Coronary artery (tissue), 2 donors: ENCODE measurements around the gene RPS3.

Experiments
- DNase-seq: peaks from one replicate; pipeline ENCODE4 v3.0.0-alpha.2; 2017; ENCODE audit warnings: low spot score
- H3K27ac ChIP-seq, 2 donors: fragments of 200-600 bp; sonication (generic); one replicate each; pipeline ENCODE4 v1.5.1; 2016 to 2019
- H3K4me3 ChIP-seq: fragments of 200-600 bp; sonication (generic); 2 replicates; pipeline ENCODE4 v1.5.1; 2016; ENCODE audit warnings: mild to moderate bottlenecking, moderate library complexity
- TF ChIP-seq, protein P1 (sequence below): fragments of 200-600 bp; sonication (generic); IDR thresholded peaks from one replicate; pipeline ENCODE4 v1.5.1; 2019; ENCODE audit warnings: antibody characterized with exemption

RPS3 gene

DNA sequence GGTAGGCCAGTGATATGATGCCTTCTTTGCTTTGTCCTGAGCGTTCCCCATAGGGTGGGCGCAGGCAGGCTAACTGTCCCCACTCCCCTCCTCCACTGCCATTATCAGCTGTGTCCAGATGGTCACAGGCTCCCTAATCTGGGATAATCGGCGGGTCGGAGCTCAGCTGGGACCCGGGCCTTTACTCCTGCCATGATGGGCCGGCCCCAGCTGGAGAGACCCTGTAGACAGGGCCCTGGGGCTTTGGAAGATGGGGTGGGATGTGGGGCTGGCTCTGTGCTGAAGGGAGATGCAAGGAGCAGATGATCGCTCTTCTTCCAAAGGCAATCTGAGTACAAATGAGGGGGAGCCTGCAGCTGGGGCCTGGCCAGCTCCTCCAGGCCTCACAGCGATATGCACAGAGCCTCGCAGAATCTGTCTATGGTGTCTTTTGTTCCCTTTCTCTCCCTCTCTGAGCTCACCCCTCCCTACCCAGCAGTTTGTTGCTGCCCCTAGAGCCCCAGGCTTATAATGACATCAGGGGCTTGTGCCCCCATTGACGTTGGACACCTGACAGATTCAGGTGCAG is 21.8 kb downstream of the RPS3 start:
- TF ChIP-seq, protein P1, sequence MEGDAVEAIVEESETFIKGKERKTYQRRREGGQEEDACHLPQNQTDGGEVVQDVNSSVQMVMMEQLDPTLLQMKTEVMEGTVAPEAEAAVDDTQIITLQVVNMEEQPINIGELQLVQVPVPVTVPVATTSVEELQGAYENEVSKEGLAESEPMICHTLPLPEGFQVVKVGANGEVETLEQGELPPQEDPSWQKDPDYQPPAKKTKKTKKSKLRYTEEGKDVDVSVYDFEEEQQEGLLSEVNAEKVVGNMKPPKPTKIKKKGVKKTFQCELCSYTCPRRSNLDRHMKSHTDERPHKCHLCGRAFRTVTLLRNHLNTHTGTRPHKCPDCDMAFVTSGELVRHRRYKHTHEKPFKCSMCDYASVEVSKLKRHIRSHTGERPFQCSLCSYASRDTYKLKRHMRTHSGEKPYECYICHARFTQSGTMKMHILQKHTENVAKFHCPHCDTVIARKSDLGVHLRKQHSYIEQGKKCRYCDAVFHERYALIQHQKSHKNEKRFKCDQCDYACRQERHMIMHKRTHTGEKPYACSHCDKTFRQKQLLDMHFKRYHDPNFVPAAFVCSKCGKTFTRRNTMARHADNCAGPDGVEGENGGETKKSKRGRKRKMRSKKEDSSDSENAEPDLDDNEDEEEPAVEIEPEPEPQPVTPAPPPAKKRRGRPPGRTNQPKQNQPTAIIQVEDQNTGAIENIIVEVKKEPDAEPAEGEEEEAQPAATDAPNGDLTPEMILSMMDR: no peak
- no peak for DNase-seq
- Histone ChIP-seq H3K27ac (peak overlapping the region in 1 of 2 donors; percentile 38), H3K4me3 (no peak overlapping the region)

DNA sequence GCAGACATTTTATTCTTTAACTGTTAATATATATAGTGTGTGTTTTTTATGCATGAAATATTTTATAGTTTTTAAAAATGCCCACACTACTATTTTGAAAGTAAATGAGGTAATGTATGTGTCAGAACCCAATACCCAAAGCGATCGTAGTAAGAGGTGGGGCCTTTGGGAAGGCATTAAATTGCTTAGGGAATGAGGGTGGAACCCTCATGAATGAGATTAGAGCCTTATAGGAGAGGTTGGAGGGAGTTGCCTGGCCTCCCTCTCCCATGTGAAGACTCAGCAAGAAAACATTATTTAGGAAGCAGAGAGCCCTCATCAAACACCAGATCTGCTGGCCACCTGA is 22.6 kb downstream of the RPS3 start:
- Histone ChIP-seq H3K27ac (peak overlapping the region in 1 of 2 donors; percentile 65), H3K4me3 (no peak overlapping the region)
- TF ChIP-seq, protein P1: no peak
- no peak for DNase-seq

GRCh38 chr11:75422248-75423231 is 23.2 kb downstream of the RPS3 start:
- peak overlapping the region in 1 of 2 donors; percentile 65 for H3K27ac ChIP-seq
- no peak for DNase-seq
- H3K4me3 ChIP-seq: no peak overlapping the region
- TF ChIP-seq, protein P1: no peak

DNA sequence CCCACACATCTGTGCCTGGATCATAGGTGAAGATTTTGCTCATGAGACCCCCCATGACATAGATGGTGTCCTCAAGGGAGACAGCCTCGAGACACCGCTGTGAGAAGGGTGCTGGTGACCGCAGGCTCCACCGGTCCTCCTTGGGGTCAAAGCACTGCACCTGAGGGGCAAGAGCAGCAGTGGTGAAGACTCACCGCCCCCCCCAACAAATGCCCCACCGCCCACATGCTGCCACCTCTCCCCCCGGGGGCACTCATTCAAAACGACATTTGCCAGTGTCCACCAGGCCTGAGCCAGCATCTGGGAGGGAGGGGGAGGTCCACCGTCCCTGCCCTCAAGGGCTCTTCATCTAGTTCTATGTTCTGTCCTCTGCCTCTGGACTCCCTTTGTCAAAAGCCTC is 24.4 kb downstream of the RPS3 start:
- TF ChIP-seq, protein P1: no peak
- Histone ChIP-seq H3K4me3 (no peak overlapping the region), H3K27ac (no peak overlapping the region)
- no peak for DNase-seq

- no peak overlapping the region for H3K4me3 ChIP-seq
- TF ChIP-seq, protein P1: no peak
- no peak overlapping the region for H3K27ac ChIP-seq
- DNase-seq: no peak
Observed at GRCh38 chr11:75424396-75424795, 25.1 kb downstream of the RPS3 start.

DNA sequence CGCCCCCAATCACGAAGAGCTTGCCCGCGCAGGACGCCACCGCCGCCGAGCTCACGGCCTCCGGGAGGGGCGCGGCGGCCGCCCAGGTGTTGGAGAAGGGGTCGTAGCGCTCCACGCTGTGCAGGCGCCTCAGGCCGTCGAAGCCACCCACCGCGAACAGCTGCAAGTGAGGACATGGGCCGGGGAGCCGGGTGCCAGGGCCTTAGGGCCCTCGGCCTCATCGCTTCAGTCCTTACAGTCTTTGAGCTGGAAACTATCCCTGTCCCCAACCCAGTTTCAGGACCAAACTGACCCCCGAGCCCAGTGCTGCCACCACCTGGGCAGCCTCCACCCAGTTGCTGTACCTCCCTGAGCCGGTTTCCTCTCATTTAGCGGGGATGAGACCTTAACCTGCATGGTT is 26.1 kb downstream of the RPS3 start:
- no peak for DNase-seq
- TF ChIP-seq, protein P1: no peak

GRCh38 chr11:75426720-75427086 is 27.4 kb downstream of the RPS3 start:
- Histone ChIP-seq H3K4me3 (no peak overlapping the region), H3K27ac (no peak overlapping the region)
- no peak for DNase-seq
- TF ChIP-seq, protein P1: no peak

More for the DNA sequence above, 26.1 kb downstream of the RPS3 start:
- Histone ChIP-seq H3K27ac (no peak overlapping the region), H3K4me3 (no peak overlapping the region)
